ENCODE measurements around the gene ILK. TPM values are rescaled to one million over a fixed set of nuclear protein-coding genes. Genes with fewer than 3 reads are reported as not detected.

The ILK gene
- total RNA-seq, 1 donor from 2014 or later, result 128 TPM

DNA sequence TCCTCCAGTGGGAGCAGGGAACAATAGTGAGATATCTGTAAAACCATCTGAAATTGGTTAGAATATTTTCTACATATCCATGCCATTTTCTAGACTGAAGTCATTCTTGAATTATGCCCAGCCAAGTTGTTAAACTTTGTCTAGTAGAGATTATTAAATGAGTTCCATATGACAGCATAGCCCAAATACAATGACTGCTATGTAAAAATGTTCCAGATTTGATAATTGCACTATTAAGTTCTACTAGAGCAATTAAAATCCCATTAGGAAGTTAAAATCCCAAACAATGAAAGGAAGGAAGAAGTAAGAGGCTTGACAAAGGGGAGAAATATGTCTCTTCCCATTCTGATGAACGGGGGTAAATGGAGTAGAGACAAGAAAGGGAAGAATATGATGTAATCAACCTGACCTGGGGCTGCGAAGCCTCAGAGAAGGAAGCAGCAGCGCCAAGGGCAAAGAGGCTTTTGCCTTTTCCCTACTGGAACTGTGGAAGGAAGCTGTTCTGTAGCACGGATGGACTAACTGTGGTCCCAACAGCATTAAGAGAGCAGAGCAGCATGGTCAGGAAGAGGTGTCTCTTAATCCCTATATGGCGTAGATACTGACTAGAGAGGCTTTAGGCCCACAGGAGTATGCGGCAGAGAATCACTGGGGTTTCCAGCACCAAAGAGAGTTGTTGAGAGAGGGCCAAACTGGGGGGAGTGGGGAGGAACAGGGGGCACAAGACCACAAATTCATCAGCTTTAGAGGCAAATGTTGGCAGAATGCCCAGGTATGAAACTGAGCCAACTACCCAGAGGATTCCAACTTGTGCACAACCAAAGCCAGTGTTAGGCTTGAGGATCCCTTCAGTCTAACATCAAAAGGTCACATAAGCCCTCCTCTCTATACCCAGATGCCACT is 26.9 kb upstream of the ILK start:
- TF ChIP-seq, protein P1, sequence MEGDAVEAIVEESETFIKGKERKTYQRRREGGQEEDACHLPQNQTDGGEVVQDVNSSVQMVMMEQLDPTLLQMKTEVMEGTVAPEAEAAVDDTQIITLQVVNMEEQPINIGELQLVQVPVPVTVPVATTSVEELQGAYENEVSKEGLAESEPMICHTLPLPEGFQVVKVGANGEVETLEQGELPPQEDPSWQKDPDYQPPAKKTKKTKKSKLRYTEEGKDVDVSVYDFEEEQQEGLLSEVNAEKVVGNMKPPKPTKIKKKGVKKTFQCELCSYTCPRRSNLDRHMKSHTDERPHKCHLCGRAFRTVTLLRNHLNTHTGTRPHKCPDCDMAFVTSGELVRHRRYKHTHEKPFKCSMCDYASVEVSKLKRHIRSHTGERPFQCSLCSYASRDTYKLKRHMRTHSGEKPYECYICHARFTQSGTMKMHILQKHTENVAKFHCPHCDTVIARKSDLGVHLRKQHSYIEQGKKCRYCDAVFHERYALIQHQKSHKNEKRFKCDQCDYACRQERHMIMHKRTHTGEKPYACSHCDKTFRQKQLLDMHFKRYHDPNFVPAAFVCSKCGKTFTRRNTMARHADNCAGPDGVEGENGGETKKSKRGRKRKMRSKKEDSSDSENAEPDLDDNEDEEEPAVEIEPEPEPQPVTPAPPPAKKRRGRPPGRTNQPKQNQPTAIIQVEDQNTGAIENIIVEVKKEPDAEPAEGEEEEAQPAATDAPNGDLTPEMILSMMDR (IDR thresholded peaks at IDR 0.05), result no peak
- H3K27me3 Mint-ChIP-seq, result no peaks in the 10 kb centered on the region
- H3K9me3 Mint-ChIP-seq, result no peaks in the 10 kb centered on the region
- no peaks in the 10 kb centered on the region for H3K4me1 Mint-ChIP-seq
- no peak overlapping the region for H3K27ac Mint-ChIP-seq
- no peak overlapping the region for H3K4me3 Mint-ChIP-seq
- H3K36me3 Mint-ChIP-seq (ENCODE audit: low read depth), result peaks cover 4% of the 10 kb centered on the region
- DNase-seq, result no peak
- intact Hi-C loops (cut with micrococcal nuclease), result no loop called here
- no peak for ATAC-seq (ENCODE audit: low read depth)
- ChIA-PET POLR2A (no interaction called here), CTCF (no interaction called here)

DNA sequence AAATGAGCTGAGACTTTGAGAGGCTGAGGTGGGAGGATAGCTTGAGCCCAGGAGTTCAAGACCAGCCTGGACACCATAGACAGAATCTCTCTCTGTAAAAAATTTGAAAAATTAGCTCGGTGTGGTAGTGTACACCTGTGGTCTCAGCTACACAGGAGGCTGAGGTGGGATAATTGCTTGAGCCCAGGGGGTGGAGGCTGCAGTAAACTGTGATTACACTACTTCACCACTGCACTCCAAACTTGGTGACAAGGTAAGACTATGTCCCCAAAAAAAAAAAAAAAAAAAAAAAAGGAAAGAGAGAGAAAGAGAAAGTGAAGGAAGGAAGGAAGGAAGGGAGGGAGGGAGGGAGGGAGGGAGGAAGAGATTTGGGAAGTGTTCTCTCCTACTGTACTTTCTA is 25.4 kb upstream of the ILK start:
- H3K27ac Mint-ChIP-seq, result no peak overlapping the region
- H3K9me3 Mint-ChIP-seq, result peaks cover 2% of the 10 kb centered on the region
- intact Hi-C loops (cut with micrococcal nuclease), result no loop called here
- ATAC-seq (ENCODE audit: low read depth), result no peak
- POLR2A ChIA-PET, result no interaction called here
- no peaks in the 10 kb centered on the region for H3K4me1 Mint-ChIP-seq
- CTCF ChIA-PET, result no interaction called here
- TF ChIP-seq, protein P1 (IDR thresholded peaks at IDR 0.05), result no peak
- H3K27me3 Mint-ChIP-seq, result no peaks in the 10 kb centered on the region
- peaks cover 12% of the 10 kb centered on the region for H3K36me3 Mint-ChIP-seq (ENCODE audit: low read depth)
- no peak for DNase-seq
- H3K4me3 Mint-ChIP-seq, result no peak overlapping the region

DNA sequence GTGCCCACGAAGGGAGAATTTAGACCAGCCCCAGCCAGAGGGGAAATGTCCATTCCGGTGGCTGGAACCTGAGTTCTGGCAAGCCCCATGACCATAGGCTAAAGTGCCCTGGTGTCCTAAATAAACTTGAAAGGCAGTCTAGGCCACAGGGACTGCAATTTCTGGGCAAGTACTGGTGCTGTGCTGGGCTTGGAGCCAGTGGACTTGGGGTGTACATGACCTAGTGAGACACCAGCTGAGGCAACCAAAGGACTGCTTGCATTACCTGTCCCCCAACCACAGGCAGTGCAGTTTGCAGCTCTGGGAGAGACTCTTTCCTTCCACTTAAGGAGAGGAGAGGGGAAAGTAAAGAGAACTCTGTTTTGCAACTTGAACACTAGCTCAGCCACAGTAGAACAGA is 23.9 kb upstream of the ILK start:
- Mint-ChIP-seq H3K9me3 (peaks cover 14% of the 10 kb centered on the region), H3K4me3 (no peak overlapping the region), H3K36me3 (ENCODE audit: low read depth) (peaks cover 25% of the 10 kb centered on the region), H3K4me1 (no peaks in the 10 kb centered on the region), H3K27ac (no peak overlapping the region), H3K27me3 (no peaks in the 10 kb centered on the region)
- TF ChIP-seq, protein P1 (IDR thresholded peaks at IDR 0.05), result no peak
- intact Hi-C loops (cut with micrococcal nuclease), result no loop called here
- ATAC-seq (ENCODE audit: low read depth), result no peak
- CTCF ChIA-PET, result no interaction called here
- DNase-seq, result no peak
- POLR2A ChIA-PET, result no interaction called here

DNA sequence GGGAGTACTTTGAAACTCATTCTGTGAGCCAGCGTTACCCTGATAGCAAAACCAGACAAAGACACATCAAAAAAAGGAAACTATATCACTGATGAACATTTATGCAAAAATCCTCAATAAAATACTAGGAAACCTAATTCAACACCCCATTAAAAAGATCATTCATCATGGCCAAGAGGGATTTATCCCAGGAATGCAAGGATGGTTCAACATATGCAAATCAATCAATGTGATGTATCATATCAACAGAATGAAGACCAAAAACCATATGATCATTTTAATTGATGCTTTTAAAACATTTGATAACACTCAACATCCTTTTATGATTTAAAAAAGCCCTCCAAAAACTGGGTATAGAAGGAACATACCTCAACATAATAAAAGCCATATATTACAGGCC is 20.0 kb upstream of the ILK start:
- Mint-ChIP-seq H3K9me3 (peaks cover 16% of the 10 kb centered on the region), H3K4me3 (no peak overlapping the region), H3K27ac (no peak overlapping the region), H3K36me3 (ENCODE audit: low read depth) (peaks cover 33% of the 10 kb centered on the region), H3K4me1 (no peaks in the 10 kb centered on the region), H3K27me3 (no peaks in the 10 kb centered on the region)
- intact Hi-C loops (cut with micrococcal nuclease), result no loop called here
- ChIA-PET POLR2A (interaction anchor here (1.0 kb wide), 1 partner anchor 70 kb away, joined by 3 read pairs; no protein-coding TSS in a partner anchor), CTCF (no interaction called here)
- ATAC-seq (ENCODE audit: low read depth) (no peak), DNase-seq (no peak)
- TF ChIP-seq, protein P1 (IDR thresholded peaks at IDR 0.05), result no peak

DNA sequence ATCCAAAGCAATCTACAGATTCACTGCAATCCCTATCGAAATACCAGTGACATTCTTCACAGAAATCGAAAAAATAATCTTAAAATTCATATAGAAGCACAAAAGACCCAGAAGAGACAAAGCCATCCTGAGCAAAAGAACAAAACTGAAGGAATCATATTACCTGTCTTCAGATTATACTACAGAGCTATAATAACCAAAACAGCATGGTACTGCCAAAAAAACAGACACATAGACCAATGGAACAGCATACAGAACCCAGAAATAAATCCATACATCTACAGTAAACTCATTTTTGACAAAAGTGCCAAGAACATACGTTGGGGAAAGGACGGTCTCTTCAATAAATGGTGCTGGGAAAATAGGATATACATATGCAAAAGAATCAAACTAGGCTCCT is 19.0 kb upstream of the ILK start:
- H3K9me3 Mint-ChIP-seq, result peaks cover 16% of the 10 kb centered on the region
- no peak overlapping the region for H3K27ac Mint-ChIP-seq
- TF ChIP-seq, protein P1 (IDR thresholded peaks at IDR 0.05), result no peak
- DNase-seq (no peak), ATAC-seq (ENCODE audit: low read depth) (no peak)
- ChIA-PET CTCF (no interaction called here), POLR2A (interaction anchor here (1.0 kb wide), 1 partner anchor 69 kb away, joined by 3 read pairs; no protein-coding TSS in a partner anchor)
- peaks cover 38% of the 10 kb centered on the region for H3K36me3 Mint-ChIP-seq (ENCODE audit: low read depth)
- H3K27me3 Mint-ChIP-seq, result no peaks in the 10 kb centered on the region
- H3K4me1 Mint-ChIP-seq, result no peaks in the 10 kb centered on the region
- no peak overlapping the region for H3K4me3 Mint-ChIP-seq
- intact Hi-C loops (cut with micrococcal nuclease), result no loop called here

Measured in activated B cell treated with CpG ODN at 0.5 μM for 24 hours (primary cell).